Anterior cingulate cortex (tissue), 58 donors: ENCODE results near the gene MAPK13.

Experiments
- DNase-seq, 58 donors: peaks; one replicate each; lab custom pipeline; 2025; lab: John Stamatoyannopoulos, UW

Gene MAPK13

DNA sequence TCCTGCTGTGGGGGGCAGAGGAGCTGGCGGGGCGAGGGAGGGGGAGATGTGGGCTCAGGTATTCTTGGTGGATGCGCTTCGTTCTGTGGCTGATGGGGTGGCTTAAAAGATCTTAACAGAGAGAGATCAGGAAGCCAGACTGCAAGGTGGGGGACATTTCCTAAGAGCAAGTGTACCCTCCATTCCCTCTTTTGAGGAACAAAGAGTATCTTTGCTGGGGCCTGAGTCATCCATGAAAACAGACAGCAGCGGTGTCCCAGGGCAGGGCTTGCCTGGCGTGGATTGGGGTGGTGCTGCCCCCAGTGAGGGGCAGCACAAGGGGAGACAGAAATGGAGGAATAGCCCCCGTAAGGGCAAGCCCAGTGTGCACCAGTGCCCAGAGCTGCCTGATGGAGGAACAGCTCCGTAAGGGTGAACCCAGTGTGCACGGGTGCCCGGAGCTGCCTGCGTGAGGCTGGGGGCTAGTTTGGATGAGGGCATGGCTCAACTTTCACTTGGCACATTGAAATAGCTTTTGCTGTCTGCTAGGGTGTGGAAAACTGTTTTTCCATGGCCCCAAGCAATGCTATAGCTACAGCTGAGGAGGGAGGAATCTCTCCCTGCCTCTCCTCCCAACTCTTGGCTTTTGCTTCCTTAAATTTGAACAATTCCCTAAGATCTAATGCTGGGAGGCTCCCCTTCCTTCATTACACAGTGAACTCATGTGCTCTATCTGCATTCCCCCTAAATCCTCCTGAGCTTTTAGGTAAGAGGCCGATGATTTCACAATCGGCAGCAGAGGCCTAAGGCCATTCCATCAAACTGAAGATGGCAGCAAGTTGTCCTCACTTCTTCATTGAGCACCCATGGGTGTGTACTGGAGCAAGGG lies 12.9 kb downstream of the MAPK13 start:
- DNase-seq = no peak

DNA sequence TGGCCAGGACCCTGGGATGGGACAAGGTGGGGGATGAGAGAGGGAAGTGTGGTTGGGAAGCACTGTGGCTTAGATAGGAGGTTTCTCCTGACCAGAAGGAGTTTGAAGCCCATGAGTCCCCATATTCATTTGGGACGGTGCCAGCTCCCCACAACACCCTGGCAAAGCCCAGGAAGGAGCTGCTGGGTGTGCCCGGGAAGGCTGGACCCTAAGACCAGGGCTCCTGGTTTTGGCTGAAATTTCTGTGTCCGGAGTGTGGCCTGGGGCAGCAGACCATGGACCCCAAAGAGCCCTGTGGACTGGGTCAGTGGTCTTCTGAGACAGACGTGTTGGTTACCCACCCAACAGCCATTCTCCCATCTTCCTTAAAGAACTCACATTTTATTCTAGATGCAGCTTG lies 15.2 kb downstream of the MAPK13 start:
- no peak for DNase-seq

DNA sequence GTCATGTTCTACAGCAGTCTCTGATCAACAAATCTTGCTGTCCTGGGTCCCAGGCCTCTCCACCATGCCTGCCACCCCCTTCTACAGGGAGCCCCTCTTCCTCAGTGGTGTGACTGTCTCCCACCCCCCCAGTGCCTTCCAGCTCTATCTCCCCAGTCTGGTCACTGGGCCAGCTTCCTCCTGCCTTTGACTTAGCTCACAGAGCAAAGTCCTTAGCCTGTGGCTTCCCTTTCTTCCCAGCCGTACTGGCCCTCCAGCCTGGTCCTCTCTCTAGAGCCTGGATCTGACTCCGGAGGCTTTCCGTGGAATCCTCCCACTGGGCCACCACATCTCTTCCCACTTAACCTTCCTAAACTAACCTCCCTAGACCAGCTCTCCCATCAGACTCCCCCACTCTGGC lies 17.0 kb downstream of the MAPK13 start:
- no peak for DNase-seq

DNA sequence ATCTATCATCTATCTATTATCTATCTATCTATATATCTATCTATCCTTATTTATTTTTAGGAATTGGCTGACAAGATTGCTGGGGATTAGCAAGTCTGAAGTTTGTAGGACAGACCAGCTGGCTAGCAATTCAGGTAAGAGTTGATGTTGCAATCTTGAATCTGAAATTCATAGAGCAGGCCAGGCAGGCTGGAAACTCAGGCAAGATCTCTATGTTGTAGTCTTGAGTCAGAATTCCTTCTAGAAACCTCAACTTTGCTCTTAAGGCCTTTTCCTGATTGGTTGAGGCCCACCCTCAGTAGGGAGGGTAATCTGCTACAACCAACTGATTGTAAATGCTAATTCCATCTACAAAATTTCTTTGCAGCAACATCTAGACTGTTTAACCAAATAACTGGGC lies 19.2 kb downstream of the MAPK13 start:
- DNase-seq = no peak

DNA sequence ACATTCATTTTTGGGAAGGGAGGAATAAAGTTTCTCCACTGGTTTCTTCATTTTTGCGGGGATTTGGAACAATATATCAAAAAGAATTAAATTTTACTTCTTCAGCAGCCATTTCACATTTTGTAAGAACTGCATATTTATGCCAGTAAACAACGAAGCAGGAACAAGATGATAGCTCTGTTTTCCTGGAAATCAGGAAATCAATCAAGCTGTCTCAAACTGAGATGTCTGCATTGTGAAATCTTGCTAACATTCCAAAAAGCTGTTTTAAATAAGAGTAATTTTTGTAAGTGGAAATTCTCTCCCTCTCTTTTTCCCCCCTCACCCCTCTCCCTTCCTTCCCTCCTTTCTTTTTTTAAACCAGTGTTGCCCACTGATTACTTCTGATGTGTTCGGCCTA lies 20.0 kb downstream of the MAPK13 start:
- no peak for DNase-seq

DNA sequence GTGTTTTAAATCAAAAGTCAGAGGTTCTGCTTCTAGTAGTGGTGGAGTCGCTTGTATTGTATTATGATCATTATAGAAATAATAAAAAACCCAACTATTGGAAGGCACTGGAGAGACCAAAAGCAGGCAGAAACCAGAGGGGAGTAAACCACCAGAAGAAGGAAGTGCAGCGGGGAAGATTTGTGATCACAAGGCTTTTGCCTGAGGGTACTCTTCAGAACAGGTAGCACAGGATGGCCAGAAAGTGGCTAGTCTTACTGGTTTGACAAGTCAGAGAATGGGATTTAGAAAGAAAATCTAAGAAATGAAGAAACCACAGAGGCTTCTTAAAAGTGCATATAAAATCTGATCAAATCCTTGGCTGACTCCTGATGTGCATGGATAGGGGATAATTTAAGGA lies 24.0 kb downstream of the MAPK13 start:
- DNase-seq = no peak

DNA sequence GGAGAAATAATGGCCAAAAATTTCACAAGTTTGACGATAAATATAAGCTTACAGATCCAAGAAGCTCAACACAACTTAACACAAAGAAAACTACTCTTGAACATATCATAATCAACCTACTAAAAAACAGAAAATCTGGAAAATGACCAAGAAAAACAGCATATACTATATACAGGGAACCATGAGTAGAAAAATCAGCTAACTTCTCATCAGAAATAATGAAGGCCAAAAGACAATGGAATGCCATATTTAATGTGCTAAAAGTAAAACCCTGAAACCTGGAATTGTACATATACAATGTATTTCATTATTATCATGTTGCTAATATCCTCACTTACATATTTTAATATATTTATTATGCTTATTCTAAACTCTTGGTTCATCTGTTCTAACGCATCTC lies 25.3 kb downstream of the MAPK13 start:
- no peak for DNase-seq

DNA sequence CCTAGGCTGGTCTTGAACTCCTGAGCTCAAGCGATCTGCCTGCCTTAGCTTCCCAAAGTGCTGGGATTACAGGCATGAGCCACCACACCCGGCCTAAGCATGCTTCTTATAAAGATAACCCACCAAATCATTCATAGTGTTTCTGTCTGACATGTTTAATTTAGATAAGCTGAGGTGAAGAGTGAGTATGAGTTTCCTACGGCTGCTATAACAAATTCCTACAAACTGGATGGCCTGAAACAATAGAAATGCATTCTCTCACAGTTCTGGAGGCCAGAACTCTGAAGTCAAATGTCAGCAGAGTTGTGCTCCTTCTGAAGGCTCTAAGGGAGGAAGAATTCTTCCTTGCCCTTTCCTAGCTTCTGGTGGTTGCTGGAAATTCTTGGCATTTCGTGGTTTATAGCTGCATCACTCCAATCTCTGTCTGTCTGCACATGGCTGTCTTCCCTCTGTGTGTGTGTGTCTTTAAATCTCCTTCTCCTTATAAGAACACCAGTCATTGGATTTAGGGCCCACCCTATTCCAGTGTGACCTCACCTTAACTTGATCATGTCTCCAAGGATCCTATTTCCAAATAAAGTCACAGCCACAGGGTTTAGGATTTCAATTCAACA lies 29.9 kb downstream of the MAPK13 start:
- DNase-seq = no peak

DNA sequence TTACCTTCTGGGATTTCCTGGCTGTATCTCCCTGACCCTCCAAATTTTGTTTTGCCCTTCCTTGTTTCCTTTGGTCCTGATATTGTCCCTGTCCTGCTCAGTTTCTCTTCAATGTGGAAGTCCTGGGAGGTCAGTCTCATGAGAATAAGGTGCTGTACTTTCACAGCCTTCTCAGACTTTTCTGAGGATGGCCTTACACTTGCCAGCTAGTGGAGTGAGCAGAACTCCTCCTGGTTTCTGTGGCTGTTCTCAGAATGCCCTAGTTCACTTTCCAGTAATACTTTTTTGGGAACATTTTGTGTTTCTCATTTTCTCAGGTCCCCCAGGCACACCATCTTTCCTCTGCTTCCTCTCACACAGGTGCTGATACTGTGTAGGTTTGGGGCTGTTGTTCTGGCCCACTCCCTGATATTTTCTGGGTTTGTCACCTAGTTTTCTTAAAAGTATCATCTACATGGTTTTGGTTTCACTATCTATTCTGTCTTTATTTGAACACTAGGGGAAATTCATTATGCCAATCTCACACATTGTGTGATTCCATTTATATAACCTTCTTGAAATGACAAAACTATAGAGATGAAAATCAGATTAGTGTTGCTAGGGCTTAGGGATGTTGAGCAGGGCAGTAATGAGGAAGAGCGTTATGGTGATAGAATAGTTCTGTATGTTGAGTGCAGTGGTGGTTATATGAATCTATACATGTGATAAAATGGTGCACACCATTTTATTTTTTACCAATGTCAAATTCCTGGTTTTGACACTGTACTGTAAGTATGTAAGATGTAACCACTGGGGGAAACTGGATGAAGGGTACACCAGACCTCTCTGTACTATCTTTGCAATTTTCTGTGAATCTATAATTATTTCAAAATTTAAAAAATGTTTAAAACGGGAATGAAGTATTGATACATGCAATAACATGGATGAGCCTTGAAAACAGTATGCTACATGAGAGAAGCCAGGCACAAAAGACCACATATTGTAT lies 39.0 kb downstream of the MAPK13 start:
- no peak for DNase-seq

DNA sequence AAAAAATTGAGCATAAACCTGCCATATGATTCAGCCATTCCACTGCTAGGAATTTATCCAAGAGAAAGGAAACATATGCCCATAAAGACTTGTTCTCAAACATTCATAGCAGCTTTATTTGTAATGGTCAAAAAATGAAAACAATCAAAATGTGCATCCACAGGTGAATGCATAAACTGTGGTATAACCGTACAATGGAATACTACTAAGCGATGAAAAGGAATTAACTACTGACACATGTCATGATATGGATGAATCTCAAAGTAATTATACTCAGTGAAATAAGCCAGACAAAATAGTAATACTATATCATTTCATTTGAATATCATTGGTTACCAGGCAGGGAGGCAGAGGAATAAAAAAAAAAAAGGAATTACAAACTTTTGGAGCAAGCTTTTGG lies 40.4 kb downstream of the MAPK13 start:
- no peak for DNase-seq

DNA sequence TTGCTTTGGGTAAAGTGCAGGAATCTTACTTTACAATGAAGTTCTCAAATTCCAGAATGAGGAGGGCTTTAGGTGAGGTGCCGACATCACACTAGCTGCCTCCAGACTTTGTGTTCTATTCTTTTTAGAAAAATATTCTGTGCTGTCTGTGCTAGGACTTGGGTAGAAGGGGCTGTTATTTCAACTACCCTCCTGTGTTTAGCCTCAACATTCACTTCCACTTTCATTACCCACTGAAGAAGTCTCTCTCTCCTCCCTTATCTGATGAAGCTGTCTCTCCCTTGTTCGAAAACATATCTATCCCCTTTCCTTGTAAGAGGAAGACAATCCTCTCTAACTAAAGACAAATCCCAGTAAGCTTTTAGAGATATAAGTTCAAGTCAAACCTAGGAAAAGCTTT lies 41.3 kb downstream of the MAPK13 start:
- DNase-seq = no peak

DNA sequence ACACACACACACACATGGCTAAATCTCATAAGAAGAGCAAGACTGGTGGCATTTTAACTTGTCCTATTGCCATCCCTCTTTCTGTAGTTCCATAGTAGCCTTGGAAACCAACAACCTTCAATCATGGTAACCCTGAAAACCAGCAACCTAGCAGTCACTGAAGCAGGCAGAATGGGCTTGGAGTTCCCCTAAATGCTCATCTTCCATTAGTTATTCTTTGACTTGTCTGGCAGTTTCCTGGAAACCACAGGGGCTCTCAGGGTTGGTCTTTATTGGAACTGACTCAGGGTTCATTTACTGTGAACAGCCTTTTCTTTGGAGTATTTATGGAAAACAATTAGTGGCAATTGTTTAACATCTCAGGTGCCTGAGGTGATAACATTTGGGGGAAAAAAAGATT lies 46.9 kb downstream of the MAPK13 start:
- no peak for DNase-seq

DNA sequence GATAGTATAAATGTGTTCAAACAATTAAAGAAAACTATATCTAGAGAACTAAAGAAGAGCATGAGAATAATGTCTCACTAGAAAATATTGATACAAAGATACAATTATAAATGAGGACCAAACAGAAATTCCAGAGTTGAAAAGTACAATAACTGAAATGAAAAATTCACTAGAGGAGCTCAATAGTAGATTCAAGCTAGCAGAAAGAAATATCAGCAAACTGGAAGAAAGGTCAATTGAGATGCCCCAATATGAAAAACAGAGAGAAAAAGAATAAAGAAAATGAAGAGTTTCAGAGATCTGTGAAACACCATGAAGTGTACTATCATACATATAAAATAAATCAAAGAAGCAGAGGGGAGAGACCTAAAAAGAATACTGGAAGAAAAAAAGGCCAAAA lies 48.2 kb downstream of the MAPK13 start:
- DNase-seq = no peak

DNA sequence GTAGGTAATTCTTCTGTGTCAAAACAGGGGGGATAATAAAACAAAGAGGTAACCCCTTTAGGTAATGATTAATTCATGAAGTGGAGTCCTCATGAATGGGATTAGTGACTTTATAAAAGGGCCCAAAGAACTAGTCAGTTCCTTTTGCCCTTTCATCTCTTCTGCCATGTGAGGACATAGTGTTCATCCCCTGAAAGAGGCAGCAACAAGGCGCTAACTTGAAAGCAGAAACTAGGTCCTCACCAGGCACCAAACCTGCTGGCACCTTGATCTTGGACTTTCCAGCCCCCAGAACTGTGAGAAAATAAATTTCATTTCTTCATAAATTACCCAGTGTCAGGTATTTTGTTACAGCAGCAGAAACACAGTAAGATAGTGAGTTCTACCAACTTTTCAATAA lies 49.8 kb downstream of the MAPK13 start:
- no peak for DNase-seq

DNA sequence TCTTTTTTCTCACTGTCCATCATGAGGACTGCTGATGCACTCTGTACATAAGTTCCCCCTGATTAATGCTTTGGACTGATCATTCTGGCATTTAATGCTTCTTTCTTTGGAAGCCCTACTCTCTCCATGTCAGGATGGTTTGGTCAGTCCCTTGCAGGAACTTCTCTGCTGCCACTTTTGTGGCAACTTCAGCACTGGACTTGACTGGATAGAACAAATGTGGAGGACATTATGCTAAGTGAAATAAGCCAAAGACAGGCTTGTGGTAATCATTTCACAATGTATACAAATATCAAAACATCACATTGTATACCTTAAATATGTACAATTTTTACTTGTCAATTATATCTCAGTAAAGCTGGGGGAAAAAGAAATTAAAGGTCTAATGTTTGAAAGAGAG lies 54.0 kb downstream of the MAPK13 start:
- no peak for DNase-seq

DNA sequence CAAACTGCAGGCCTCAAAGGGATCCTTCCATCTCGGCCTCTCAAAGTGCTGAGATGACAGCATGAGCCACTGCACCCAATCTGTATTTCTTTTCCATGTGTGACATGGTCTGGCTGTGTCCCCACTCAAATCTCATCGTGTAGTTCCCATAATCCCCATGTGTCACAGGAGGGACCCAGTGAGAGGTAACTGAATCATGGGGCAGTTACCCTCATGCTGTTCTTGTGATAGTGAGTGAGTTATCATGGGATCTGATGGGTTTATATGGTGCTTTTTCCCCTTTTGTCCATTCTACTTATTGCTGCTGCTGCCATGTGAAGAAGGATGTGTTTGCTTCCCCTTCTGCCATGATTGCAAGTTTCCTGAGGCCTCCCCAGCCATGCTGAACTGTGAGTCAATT lies 55.9 kb downstream of the MAPK13 start:
- DNase-seq = no peak

DNA sequence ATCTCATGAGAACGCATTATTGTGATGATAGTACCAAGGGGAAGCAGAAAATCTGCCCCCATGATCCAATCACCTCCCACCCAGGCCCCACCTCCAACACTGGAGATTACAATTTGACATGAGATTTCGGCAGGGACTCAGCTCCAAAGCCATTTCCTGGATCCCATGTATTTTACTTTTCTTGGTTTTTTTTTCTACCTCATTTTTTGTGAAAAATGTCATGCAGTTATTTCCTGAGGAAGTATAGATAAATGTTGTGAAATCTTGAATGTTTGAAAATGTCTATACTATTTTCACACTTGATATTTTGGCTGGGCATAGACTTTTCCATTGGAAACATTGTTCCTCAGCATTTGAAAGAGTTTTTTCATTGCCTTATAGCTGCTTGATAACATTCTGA lies 57.1 kb downstream of the MAPK13 start:
- no peak for DNase-seq
